ENCODE results near the gene PPP1R36.
"Not testable (repeated sequence)": the region's sequence is repeated elsewhere in the genome, so short reads cannot be mapped to it uniquely, and the experiment has no call there.

DNA sequence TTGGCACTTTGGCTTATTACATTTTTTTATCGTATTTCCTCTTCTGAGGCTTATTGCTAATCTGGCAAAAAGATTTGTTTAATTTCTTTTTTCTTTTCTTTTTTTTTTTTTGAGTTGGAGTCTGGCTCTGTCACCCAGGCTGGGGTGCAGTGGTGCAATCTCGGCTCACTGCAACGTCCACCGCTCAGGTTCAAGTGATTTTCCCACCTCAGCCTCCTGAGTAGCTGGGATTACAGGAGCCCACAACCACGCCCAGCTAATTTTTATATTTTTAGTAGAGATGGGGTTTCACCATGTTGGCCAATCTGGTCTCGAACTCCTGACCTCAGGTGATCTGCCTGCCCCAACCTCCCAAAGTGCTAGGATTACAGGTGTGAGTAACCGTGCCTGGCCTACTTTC, 19.9 kb downstream of the PPP1R36 start:
- TF ChIP-seq, protein P1, sequence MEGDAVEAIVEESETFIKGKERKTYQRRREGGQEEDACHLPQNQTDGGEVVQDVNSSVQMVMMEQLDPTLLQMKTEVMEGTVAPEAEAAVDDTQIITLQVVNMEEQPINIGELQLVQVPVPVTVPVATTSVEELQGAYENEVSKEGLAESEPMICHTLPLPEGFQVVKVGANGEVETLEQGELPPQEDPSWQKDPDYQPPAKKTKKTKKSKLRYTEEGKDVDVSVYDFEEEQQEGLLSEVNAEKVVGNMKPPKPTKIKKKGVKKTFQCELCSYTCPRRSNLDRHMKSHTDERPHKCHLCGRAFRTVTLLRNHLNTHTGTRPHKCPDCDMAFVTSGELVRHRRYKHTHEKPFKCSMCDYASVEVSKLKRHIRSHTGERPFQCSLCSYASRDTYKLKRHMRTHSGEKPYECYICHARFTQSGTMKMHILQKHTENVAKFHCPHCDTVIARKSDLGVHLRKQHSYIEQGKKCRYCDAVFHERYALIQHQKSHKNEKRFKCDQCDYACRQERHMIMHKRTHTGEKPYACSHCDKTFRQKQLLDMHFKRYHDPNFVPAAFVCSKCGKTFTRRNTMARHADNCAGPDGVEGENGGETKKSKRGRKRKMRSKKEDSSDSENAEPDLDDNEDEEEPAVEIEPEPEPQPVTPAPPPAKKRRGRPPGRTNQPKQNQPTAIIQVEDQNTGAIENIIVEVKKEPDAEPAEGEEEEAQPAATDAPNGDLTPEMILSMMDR (IDR thresholded peaks at IDR 0.05), result not testable (repeated sequence)
- TF ChIP-seq POLR2A (IDR thresholded peaks at IDR 0.05), result not testable (repeated sequence)

Data from heart left ventricle (tissue), 13 donors.